ENCODE results near the gene HLA-G. TPM values are rescaled to one million over a fixed set of nuclear protein-coding genes. Genes with fewer than 3 reads are reported as not detected.

HLA-G gene
- total RNA-seq, 2 experiments from 2014 or later = 3.0 to 3.8 TPM

- DNase-seq = no peak
- Mint-ChIP-seq H3K9me3 (peaks cover 9% of the 10 kb centered on the region), H3K27me3 (peaks cover 34% of the 10 kb centered on the region), H3K4me1 (ENCODE audit: low read depth) (peaks cover 9% of the 10 kb centered on the region), H3K27ac (no peak overlapping the region), H3K4me3 (peak overlapping the region; percentile 64), H3K36me3 (ENCODE audit: low read depth) (peaks cover 4% of the 10 kb centered on the region)
- ChIA-PET CTCF (interaction anchor here (1.2 kb wide), 1 partner anchor 142 kb away, joined by 3 read pairs; no protein-coding TSS in a partner anchor), POLR2A (interaction anchor here (0.5 kb wide), 1 partner anchor 1040 kb away, joined by 3 read pairs; no protein-coding TSS in a partner anchor)
- intact Hi-C loops (cut with micrococcal nuclease) = no loop called here
- TF ChIP-seq CTCF (IDR thresholded peaks at IDR 0.05) = no peak
- no peak for ATAC-seq
These were observed 35.9 kb upstream of the HLA-G start for GRCh38 chr6:29791786-29792122.

- peaks cover 31% of the 10 kb centered on the region for H3K27me3 Mint-ChIP-seq
- H3K9me3 Mint-ChIP-seq = peaks cover 9% of the 10 kb centered on the region
- peak; percentile 72 for DNase-seq
- H3K4me3 Mint-ChIP-seq = peak overlapping the region; percentile 64
- ChIA-PET POLR2A (no interaction called here), CTCF (interaction anchor here (1.2 kb wide), 1 partner anchor 143 kb away, joined by 3 read pairs; no protein-coding TSS in a partner anchor)
- peaks cover 9% of the 10 kb centered on the region for H3K4me1 Mint-ChIP-seq (ENCODE audit: low read depth)
- peak; percentile 92 for ATAC-seq
- TF ChIP-seq CTCF (IDR thresholded peaks at IDR 0.05) = no peak
- H3K27ac Mint-ChIP-seq = no peak overlapping the region
- intact Hi-C loops (cut with micrococcal nuclease) = no loop called here
- peaks cover 4% of the 10 kb centered on the region for H3K36me3 Mint-ChIP-seq (ENCODE audit: low read depth)
These were observed 35.2 kb upstream of the HLA-G start for GRCh38 chr6:29792123-29793035.

- H3K27me3 Mint-ChIP-seq = peaks cover 26% of the 10 kb centered on the region
- H3K27ac Mint-ChIP-seq = no peak overlapping the region
- H3K4me3 Mint-ChIP-seq = peak overlapping the region; percentile 64
- H3K4me1 Mint-ChIP-seq (ENCODE audit: low read depth) = peaks cover 9% of the 10 kb centered on the region
- DNase-seq (no peak), ATAC-seq (no peak)
- peaks cover 9% of the 10 kb centered on the region for H3K9me3 Mint-ChIP-seq
- ChIA-PET CTCF (no interaction called here), POLR2A (no interaction called here)
- intact Hi-C loops (cut with micrococcal nuclease) = no loop called here
- no peak for TF ChIP-seq CTCF (IDR thresholded peaks at IDR 0.05)
- H3K36me3 Mint-ChIP-seq (ENCODE audit: low read depth) = peaks cover 4% of the 10 kb centered on the region
These were observed 34.6 kb upstream of the HLA-G start for GRCh38 chr6:29793036-29793356.

- CTCF ChIA-PET = no interaction called here
- no peak overlapping the region for H3K27ac Mint-ChIP-seq
- DNase-seq (no peak), ATAC-seq (no peak)
- peaks cover 9% of the 10 kb centered on the region for H3K4me1 Mint-ChIP-seq (ENCODE audit: low read depth)
- peaks cover 24% of the 10 kb centered on the region for H3K27me3 Mint-ChIP-seq
- TF ChIP-seq CTCF (IDR thresholded peaks at IDR 0.05) = no peak
- intact Hi-C loops (cut with micrococcal nuclease) = no loop called here
- H3K9me3 Mint-ChIP-seq = peaks cover 4% of the 10 kb centered on the region
- peaks cover under 1% of the 10 kb centered on the region for H3K36me3 Mint-ChIP-seq (ENCODE audit: low read depth)
- POLR2A ChIA-PET = no interaction called here
- no peak overlapping the region for H3K4me3 Mint-ChIP-seq
These were observed 33.8 kb upstream of the HLA-G start for GRCh38 chr6:29793796-29794195.

- Mint-ChIP-seq H3K27me3 (peaks cover 23% of the 10 kb centered on the region), H3K27ac (no peak overlapping the region), H3K4me3 (no peak overlapping the region), H3K4me1 (ENCODE audit: low read depth) (peaks cover 9% of the 10 kb centered on the region), H3K9me3 (no peaks in the 10 kb centered on the region), H3K36me3 (ENCODE audit: low read depth) (no peaks in the 10 kb centered on the region)
- DNase-seq (no peak), ATAC-seq (no peak)
- ChIA-PET CTCF (interaction anchor here (1.3 kb wide), 1 partner anchor 145 kb away, joined by 3 read pairs; no protein-coding TSS in a partner anchor), POLR2A (no interaction called here)
- intact Hi-C loops (cut with micrococcal nuclease) = no loop called here
- TF ChIP-seq CTCF (IDR thresholded peaks at IDR 0.05) = no peak
These were observed 31.6 kb upstream of the HLA-G start for GRCh38 chr6:29796026-29796425.
